C4-2B (cell line): Measurements from ENCODE around the gene TSFM.

Source experiments
- ZFX ChIP-seq: fragments of 450-650 bp; IDR thresholded peaks from 2 replicates; pipeline ENCODE4 v1.6.1; 2017
- TF ChIP-seq, protein P1 (sequence below): fragments of 450-650 bp; conservative IDR thresholded peaks from 2 replicates; pipeline ENCODE4 v1.5.1; 2017; ENCODE audit warnings: mild to moderate bottlenecking

DNA sequence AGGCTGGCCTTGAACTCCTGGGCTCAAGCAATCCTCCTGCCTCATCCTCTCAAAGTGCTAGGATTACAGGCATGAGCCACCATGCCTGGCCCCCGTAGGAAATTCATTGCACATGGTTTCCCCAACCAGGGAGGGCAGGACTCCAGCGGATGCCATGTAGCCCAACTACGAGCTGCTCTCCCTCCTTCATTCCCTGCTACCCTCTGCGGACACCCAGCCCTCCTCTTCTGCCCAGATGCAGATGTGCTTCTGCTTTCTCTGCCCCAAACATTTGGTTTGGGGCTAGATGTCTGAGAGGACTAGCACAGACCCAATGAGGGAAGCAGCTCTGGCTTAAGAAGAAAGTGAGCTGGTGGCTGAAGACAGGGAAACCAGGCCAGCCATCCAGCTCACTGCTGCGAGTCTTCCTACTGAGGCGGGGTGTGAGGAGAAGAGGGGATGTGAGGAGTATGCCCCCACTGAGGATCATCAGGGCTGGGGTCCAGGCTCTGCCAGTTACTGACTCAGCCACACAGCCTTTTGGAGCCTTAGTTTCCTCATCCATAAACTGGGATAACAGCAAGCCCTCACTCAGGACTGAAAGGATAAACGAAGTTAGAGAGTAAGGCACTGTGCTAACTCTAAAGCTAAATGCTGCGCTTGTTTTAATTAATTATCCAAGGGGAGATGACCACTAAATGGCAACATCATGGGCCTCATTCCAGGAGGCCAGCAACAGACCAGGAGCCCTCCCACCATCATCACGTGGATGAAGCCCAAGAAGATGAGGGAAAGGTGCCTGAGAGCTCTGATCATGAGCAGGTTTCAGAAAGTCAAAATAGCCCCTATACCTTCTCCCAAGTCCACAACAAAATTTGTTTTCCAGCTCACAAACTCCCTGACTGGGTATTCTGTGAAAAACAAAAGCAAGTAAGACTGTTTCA lies 53.0 kb downstream of the TSFM start:
- TF ChIP-seq, protein P1, sequence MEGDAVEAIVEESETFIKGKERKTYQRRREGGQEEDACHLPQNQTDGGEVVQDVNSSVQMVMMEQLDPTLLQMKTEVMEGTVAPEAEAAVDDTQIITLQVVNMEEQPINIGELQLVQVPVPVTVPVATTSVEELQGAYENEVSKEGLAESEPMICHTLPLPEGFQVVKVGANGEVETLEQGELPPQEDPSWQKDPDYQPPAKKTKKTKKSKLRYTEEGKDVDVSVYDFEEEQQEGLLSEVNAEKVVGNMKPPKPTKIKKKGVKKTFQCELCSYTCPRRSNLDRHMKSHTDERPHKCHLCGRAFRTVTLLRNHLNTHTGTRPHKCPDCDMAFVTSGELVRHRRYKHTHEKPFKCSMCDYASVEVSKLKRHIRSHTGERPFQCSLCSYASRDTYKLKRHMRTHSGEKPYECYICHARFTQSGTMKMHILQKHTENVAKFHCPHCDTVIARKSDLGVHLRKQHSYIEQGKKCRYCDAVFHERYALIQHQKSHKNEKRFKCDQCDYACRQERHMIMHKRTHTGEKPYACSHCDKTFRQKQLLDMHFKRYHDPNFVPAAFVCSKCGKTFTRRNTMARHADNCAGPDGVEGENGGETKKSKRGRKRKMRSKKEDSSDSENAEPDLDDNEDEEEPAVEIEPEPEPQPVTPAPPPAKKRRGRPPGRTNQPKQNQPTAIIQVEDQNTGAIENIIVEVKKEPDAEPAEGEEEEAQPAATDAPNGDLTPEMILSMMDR: no peak
- no peak for TF ChIP-seq ZFX
